GM18517 (cell line): Measurements from ENCODE around the gene CRYBB2.
"Not testable (repeated sequence)": the region's sequence is repeated elsewhere in the genome, so short reads cannot be mapped to it uniquely, and the experiment has no call there.

Experiments used
- ATAC-seq: cut with Tn5 transposase; IDR thresholded peaks from one replicate; pipeline ENCODE4 v1.9.1; 2021; ENCODE audit warnings: mild to moderate bottlenecking, moderate library complexity; ENCODE audit not compliant: unreplicated experiment

CRYBB2 gene

DNA sequence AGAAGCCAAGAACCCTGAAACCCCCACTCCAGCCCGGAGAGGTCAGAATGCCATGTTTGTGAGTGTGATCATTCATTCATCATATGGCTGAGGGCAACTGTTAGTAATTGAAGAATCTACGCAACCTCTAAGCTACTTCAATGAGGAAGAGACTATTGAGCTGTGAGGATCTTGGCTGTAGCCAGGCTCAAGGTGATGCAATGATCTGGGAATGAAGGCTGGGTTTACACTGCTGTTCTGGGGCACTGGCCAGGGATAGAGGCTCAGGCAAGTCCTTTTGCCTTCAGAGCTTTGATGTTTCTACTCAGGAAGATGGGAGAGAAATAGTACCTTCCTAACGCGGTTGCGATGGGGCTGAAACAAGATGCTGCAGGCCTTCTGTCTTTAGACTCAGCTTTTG, 12.9 kb downstream of the CRYBB2 start:
- ATAC-seq: no peak

GRCh38 chr22:25233706-25234105, 14.3 kb downstream of the CRYBB2 start:
- not testable (repeated sequence) for ATAC-seq

- ATAC-seq: no peak
Measured at GRCh38 chr22:25235547-25236290, 16.3 kb downstream of the CRYBB2 start.

GRCh38 chr22:25236417-25236816, 17.0 kb downstream of the CRYBB2 start:
- no peak for ATAC-seq

- no peak for ATAC-seq
Measured at GRCh38 chr22:25237503-25237902, 18.1 kb downstream of the CRYBB2 start.

- ATAC-seq: not testable (repeated sequence)
Measured at GRCh38 chr22:25238058-25238457, 18.6 kb downstream of the CRYBB2 start.

DNA sequence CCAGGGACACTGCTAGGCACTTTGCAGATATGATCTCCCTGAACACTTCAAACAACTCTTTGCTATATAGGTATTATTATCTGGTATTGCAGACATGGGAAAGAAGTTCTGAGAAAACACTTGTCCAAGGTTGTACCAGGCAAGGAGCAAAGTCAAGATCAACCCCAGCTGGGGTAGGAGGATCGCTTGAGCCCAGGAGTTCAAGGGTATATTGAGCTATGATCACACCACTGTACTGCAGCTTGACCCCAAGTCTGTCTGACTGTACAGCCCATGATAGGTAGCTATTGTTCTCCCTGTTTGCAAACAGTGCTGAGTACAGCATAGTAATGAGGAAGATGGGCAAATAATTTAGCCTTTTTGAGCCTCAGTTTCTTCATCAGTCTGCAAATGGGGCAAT, 35.7 kb downstream of the CRYBB2 start:
- not testable (repeated sequence) for ATAC-seq

GRCh38 chr22:25267567-25267966, 48.1 kb downstream of the CRYBB2 start:
- not testable (repeated sequence) for ATAC-seq

DNA sequence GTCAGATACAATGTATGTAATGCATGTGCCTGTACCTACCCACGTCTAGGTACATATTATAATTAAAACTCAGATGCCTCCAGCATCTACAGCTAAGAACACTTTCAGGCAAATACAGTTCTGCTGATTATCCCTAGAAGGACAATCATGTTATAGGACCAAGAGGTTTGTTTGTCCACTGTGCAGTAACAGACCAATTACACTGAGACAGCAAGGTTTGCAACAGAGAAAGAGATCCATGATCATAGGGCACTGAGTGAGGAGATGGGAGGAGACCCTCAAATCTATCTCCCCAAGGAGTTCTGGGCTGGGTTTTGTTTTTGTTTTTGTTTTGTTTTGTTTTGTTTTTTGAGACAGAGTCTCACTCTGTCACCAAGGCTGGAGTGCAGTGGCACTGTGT, 49.5 kb downstream of the CRYBB2 start:
- ATAC-seq: not testable (repeated sequence)

- ATAC-seq: not testable (repeated sequence)
Measured at GRCh38 chr22:25270061-25270460, 50.6 kb downstream of the CRYBB2 start.

DNA sequence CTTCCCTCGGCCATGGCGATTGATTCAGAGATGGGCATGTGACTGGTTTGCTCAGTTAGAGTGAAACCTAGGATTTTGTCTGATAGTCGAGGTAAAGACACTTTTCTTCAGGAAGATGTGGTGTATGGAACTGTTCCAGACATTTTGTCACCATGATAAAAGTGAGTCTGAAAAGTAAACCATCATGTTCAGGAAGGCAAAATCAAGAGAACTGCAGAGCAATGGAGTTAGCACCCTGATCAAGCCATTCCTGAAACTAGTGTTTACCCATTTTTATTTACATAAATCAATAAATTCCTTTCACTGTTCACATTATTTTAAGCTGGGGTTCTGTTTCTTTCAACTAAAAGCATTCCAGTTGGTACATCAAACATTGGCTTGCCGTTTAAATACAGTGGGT, 53.8 kb downstream of the CRYBB2 start:
- not testable (repeated sequence) for ATAC-seq

GRCh38 chr22:25273928-25274327, 54.5 kb downstream of the CRYBB2 start:
- not testable (repeated sequence) for ATAC-seq

DNA sequence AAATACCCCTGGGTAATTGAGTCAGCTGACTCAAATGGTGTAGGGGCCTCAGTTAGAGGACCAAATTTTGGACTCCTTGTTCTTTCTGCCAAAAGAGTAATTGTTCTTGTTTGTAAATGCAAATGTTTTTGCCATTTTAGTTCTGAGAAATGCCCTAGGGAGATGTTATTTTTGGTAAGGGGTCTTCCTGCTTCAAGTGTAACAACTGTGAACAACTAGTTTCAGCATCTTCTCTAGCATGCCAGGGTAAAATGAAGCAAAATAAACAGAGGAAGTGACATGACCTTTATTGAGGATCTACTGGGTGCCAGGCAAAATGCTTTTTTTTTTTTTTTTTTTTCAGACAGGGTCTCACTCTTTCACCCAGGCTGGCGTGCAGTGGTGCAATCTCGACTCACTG, 60.7 kb downstream of the CRYBB2 start:
- ATAC-seq: not testable (repeated sequence)
